Activated CD8-positive, alpha-beta memory T cell treated with anti-CD3 and anti-CD28 coated beads, Interleukin-2, amount 10 ng/mL, durations not matched to agents 7 days and 5 days (primary cell): Measurements from ENCODE around the gene CDK2. TPM values are rescaled to one million over a fixed set of nuclear protein-coding genes. Genes with fewer than 3 reads are reported as not detected.

Experiments used
- ATAC-seq: fragments of 150-1000 bp; cut with Tn5 transposase; one replicate; pipeline ENCODE4 v1.10.0; 2021; ENCODE audit warnings: moderate library complexity
- CTCF ChIA-PET: fragments of 350-600 bp; sonication (Branson Sonifier 250); formaldehyde crosslinking; loops from one replicate; lab custom pipeline; 2021; ENCODE audit warnings: antibody characterized with exemption; lab: Charles Lee
- DNase-seq: peaks from one replicate; pipeline ENCODE4 v3.0.0-alpha.2; 2020
- H3K27ac Mint-ChIP-seq: one replicate; pipeline ENCODE4 v1.8.0; 2021; ENCODE audit warnings: mild to moderate bottlenecking, mixed read lengths
- H3K27me3 Mint-ChIP-seq: one replicate; pipeline ENCODE4 v1.8.0; 2021; ENCODE audit warnings: mixed read lengths
- H3K36me3 Mint-ChIP-seq: one replicate; pipeline ENCODE4 v1.8.0; 2021; ENCODE audit warnings: mild to moderate bottlenecking, mixed read lengths
- H3K4me1 Mint-ChIP-seq: one replicate; pipeline ENCODE4 v1.8.0; 2021; ENCODE audit warnings: mixed read lengths
- H3K4me3 Mint-ChIP-seq: one replicate; pipeline ENCODE4 v1.8.0; 2021; ENCODE audit warnings: mild to moderate bottlenecking, moderate library complexity, mixed read lengths
- H3K9me3 Mint-ChIP-seq: one replicate; pipeline ENCODE4 v1.8.0; 2022; ENCODE audit warnings: low read depth, mixed read lengths
- total RNA-seq, 2 experiments: library from RNA; stranded (reverse); gene quantifications; one replicate each; pipeline ENCODE4 v1.2.3, GENCODE V29; 2021

Gene CDK2
- total RNA-seq, 2 experiments from 2014 or later: 146 to 158 TPM

DNA sequence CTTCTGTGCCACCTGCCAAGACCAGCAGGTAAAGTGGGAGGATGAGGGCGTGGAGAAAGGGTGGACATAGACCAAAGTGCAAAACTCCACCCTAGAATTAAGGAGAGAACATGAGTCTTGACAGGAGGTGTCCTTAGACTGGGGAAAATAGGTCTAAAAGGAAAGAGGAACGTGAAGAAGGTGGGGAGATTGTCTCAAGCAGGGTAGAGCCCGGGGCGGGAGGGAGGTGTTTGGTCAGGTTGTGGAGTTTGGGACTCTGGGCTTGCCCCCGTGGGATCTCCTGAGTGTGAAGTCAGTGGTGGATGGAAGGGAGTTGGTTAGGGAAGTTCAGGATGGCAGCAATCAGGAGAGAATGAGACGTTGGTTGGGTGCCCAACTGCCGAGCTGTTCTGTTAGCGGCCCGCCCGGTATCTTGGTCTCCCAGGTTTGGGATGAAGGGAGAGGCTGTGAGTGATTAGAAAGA is 35.3 kb upstream of the CDK2 start:
- Mint-ChIP-seq H3K27me3 (no peaks in the 10 kb centered on the region), H3K27ac (peak overlapping the region; percentile 98), H3K4me1 (peaks cover 62% of the 10 kb centered on the region), H3K36me3 (peaks cover 38% of the 10 kb centered on the region), H3K9me3 (no peaks in the 10 kb centered on the region), H3K4me3 (peak overlapping the region; percentile 96)
- no peak for ATAC-seq
- DNase-seq: no peak
- CTCF ChIA-PET: interaction anchor here (1.1 to 8.0 kb wide), 6 partner anchors 8 to 192 kb away, joined by 3 to 121 read pairs (median 13); partner anchors contain the start of genes DNAJC14, ORMDL2 and SARNP

DNA sequence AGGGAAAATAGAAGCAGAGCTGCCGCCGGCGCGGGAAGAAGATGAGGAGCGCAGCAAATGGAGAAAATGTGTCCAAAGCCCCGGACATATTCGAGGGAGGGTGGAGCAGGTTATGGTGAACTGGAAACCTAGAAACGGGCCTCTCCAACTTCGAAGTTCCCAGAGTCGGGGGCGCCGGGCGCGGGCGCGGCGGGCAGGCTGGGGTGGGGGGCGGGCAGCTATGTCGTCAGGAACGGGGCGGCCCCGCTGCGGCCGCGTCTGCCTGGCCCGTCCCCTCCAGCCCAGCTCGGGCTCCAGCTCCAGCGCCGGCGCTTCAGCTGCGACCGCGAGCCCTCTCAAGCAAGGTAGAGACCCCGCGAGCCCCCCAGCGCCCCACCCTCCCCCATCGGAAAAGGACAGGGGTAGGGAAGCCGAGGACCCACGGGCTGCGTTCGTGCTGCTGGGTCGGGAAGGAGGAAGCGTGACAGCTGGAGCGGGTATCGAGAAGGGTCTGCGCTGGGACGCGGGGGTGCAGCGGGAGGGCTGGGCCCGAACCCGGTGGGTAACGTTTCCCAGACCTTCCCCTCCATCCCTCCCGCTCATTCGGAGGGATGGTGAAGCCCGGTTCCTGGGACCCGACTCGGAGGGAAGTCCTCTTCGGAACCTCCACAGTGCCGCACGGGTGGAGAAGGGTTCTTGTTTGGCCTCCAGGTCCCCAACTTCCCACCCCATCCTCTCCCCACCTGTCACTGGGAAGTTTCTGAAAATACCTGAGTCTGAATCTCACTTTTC is 34.7 kb upstream of the CDK2 start:
- H3K27ac Mint-ChIP-seq: peak overlapping the region; percentile 98
- no peaks in the 10 kb centered on the region for H3K9me3 Mint-ChIP-seq
- ATAC-seq: no peak
- CTCF ChIA-PET: interaction anchor here (1.1 to 8.0 kb wide), 6 partner anchors 8 to 193 kb away, joined by 5 to 121 read pairs (median 13); partner anchors contain the start of genes DNAJC14, ORMDL2, RAB5B and SARNP
- peaks cover 68% of the 10 kb centered on the region for H3K4me1 Mint-ChIP-seq
- H3K4me3 Mint-ChIP-seq: peak overlapping the region; percentile 96
- no peaks in the 10 kb centered on the region for H3K27me3 Mint-ChIP-seq
- DNase-seq: peak; percentile 62
- peaks cover 40% of the 10 kb centered on the region for H3K36me3 Mint-ChIP-seq

DNA sequence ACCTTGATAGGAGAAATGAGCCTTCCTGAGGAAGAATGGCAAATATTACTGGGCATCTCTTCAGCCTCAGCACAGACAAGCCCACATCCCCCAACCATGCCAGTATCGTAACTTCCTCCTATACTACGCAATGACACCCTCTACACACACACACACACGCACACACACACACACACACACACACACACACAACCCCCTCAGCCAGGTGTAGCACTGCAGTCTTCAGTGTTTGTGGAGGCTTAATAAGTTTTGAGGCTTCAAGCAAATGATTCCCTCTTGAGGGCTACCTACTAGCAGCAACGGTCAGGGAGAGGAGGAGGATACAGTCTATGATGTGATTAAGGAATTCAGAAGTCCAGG is 34.1 kb upstream of the CDK2 start:
- H3K27me3 Mint-ChIP-seq: no peaks in the 10 kb centered on the region
- DNase-seq: peak; percentile 71
- peaks cover 42% of the 10 kb centered on the region for H3K36me3 Mint-ChIP-seq
- ATAC-seq: no peak
- H3K27ac Mint-ChIP-seq: peak overlapping the region; percentile 98
- CTCF ChIA-PET: interaction anchor here (0.6 to 7.8 kb wide), 9 partner anchors 10 to 257 kb away, joined by 3 to 66 read pairs (median 4); partner anchors contain the start of genes DNAJC14, RAB5B and SMARCC2
- H3K4me1 Mint-ChIP-seq: peaks cover 74% of the 10 kb centered on the region
- H3K9me3 Mint-ChIP-seq: no peaks in the 10 kb centered on the region
- H3K4me3 Mint-ChIP-seq: peak overlapping the region; percentile 96

DNA sequence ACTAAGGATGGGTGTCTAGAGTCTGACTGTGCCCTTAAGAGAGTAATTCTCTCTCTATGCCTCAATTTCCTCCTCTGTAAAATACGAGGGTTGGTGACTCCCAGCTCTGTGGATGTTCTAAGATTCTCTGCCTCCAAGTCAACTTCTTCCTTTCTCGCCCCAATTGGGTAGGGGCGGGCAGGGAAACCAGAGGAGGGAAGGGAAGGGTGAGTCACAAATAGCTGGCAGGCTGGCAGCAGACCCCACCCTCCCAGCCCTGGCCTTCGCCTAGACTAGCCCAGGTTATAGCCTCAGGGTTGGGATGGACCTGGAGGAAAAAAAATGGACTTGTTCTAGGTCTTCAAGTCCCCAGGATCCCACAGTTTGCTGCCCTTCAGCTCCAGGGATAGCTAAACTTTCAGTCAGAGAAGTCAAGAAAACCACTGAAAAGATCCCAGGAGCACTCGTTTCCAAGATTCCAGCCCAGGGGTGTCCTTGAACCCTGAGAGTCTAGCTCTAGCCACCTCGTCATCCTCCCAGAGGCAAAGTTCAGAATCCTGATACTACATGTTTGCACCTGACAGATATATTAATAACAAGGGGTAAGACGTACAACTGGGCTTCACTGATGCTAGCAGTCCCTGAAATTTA is 33.3 kb upstream of the CDK2 start:
- H3K4me3 Mint-ChIP-seq: peak overlapping the region; percentile 96
- H3K4me1 Mint-ChIP-seq: peaks cover 77% of the 10 kb centered on the region
- no peaks in the 10 kb centered on the region for H3K27me3 Mint-ChIP-seq
- ATAC-seq: no peak
- no peaks in the 10 kb centered on the region for H3K9me3 Mint-ChIP-seq
- H3K36me3 Mint-ChIP-seq: peaks cover 48% of the 10 kb centered on the region
- peak overlapping the region; percentile 98 for H3K27ac Mint-ChIP-seq
- CTCF ChIA-PET: interaction anchor here (0.6 to 7.8 kb wide), 12 partner anchors 11 to 256 kb away, joined by 3 to 66 read pairs (median 4); partner anchors contain the start of genes DNAJC14, RAB5B and SMARCC2
- DNase-seq: no peak

DNA sequence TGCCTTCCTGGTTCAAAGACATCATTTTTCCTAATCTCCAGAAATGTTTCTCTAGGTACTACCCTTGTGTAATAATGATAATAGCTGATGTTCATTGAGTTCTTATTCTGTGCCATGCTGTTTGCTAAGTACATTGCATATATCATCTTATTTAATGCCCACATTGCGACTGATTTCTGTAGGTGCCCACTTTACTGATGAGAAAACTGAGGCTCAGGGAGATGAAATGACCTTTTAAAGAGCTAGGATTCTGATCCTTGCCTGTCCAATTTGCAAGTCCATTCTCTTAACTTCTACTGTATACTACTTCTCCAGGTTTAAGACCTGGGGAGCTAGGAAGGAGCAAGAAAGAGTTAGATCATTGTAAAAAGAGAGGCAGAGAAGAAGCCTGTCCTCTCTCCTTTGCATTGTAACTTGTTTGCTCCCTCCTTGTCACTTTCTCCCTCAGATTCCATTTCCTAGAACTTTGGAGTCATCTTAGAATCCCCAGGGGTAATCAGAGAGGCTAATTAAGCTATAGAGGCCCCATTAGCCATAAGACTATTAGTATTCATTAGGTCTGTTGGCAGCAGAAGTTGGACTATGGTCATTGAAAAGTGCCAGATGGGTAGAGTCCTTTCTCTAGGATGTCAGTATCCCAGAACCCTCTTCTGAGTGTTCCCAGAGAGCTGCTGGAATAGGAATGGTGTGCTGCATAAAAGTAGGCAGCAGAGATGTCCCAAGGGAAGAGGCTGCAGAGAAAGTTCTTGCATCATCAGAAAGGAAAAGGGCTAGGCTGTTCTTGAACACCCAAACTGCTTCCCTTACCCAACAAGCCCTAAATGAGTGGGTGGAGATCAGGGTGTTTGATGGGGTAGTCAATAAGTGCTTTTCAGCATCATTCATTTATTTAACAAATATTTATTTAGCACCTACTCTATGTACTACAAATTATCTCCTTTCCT is 32.6 kb upstream of the CDK2 start:
- H3K27me3 Mint-ChIP-seq: no peaks in the 10 kb centered on the region
- peak overlapping the region; percentile 50 for H3K27ac Mint-ChIP-seq
- H3K4me3 Mint-ChIP-seq: peak overlapping the region; percentile 96
- CTCF ChIA-PET: interaction anchor here (0.6 to 7.8 kb wide), 9 partner anchors 10 to 256 kb away, joined by 3 to 66 read pairs (median 4); partner anchors contain the start of genes DNAJC14, RAB5B and SMARCC2
- H3K4me1 Mint-ChIP-seq: peaks cover 84% of the 10 kb centered on the region
- no peaks in the 10 kb centered on the region for H3K9me3 Mint-ChIP-seq
- DNase-seq: no peak
- ATAC-seq: no peak
- peaks cover 53% of the 10 kb centered on the region for H3K36me3 Mint-ChIP-seq

DNA sequence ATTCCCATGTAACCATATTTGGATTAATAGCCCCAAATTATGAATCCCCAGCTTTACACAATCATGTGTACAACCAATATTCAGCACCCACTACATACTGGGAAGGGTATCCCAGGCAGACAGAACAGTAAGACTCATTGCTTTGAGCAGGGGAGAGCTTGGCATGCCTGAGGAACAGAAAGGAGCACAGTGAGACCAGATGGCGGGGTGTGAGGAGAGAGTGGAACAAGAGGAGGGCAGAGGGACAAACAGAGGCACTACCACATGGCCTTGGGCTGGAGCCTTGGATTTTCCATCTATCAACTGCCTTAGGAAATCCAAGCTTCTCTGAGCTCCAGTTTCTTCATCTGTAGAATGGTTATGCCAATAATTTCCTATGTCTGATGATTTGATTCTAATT is 31.9 kb upstream of the CDK2 start:
- H3K27me3 Mint-ChIP-seq: no peaks in the 10 kb centered on the region
- CTCF ChIA-PET: interaction anchor here (1.0 to 10.2 kb wide), 9 partner anchors 7 to 255 kb away, joined by 3 to 121 read pairs (median 4); partner anchors contain the start of genes DGKA, PYM1, RAB5B and SMARCC2
- peak overlapping the region; percentile 84 for H3K27ac Mint-ChIP-seq
- H3K4me3 Mint-ChIP-seq: peak overlapping the region; percentile 56
- no peak for ATAC-seq
- peaks cover 82% of the 10 kb centered on the region for H3K4me1 Mint-ChIP-seq
- no peaks in the 10 kb centered on the region for H3K9me3 Mint-ChIP-seq
- DNase-seq: no peak
- peaks cover 56% of the 10 kb centered on the region for H3K36me3 Mint-ChIP-seq

DNA sequence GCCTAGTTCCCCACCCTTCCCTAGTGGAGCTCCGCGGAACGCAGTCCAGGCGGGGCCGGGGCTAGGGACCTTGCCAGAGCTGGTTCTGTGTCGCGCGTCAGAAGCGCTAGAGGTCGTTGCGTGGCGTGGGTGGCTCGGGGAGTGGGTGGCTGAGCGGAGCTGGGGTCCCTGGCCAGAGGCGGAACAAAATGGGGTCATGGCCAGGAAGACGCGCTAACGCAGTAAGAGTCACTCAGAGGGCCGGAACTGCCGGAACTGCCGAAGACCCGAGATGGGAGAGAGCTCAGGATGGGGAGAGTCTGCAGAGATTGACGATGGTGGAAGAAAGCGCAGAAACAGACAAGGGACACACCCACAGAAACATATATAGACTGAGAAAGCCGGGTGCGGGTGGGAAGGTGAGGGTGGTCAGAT is 30.9 kb upstream of the CDK2 start:
- H3K27ac Mint-ChIP-seq: peak overlapping the region; percentile 84
- no peak for ATAC-seq

DNA sequence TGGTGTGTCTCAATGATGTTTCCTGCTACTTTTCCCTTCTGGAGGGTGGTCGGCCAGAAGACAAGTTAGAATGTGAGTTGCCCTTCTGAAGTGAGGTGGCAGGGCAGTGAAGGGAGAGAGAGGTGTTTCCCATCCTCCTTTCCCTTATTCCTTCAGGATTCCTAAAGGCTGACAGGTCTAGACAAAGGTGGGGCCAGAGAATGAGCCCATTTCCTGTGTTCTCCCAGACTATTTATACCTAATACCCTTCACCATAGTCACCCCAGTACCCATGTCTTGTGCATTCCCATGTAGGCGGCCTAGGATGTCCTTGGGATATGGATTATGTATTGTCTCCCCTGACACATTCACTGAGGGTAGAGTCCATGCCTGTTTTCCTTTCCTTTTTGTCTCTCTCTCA is 28.6 kb upstream of the CDK2 start:
- H3K27me3 Mint-ChIP-seq: no peaks in the 10 kb centered on the region
- ATAC-seq (no peak), DNase-seq (no peak)
- peak overlapping the region; percentile 26 for H3K27ac Mint-ChIP-seq
- H3K9me3 Mint-ChIP-seq: no peaks in the 10 kb centered on the region
- peaks cover 72% of the 10 kb centered on the region for H3K36me3 Mint-ChIP-seq
- CTCF ChIA-PET: interaction anchor here (0.9 to 10.2 kb wide), 7 partner anchors 10 to 199 kb away, joined by 3 to 121 read pairs (median 6); partner anchors contain the start of genes DGKA, PYM1 and RAB5B
- H3K4me3 Mint-ChIP-seq: no peak overlapping the region
- H3K4me1 Mint-ChIP-seq: peaks cover 79% of the 10 kb centered on the region

More for the DNA sequence above, 30.9 kb upstream of the CDK2 start:
- Mint-ChIP-seq H3K4me1 (peaks cover 82% of the 10 kb centered on the region), H3K27me3 (no peaks in the 10 kb centered on the region), H3K4me3 (peak overlapping the region; percentile 56), H3K9me3 (no peaks in the 10 kb centered on the region), H3K36me3 (peaks cover 65% of the 10 kb centered on the region)
- CTCF ChIA-PET: interaction anchor here (1.1 to 10.2 kb wide), 6 partner anchors 8 to 196 kb away, joined by 4 to 121 read pairs (median 6); partner anchors contain the start of genes DGKA and PYM1
- DNase-seq: no peak

DNA sequence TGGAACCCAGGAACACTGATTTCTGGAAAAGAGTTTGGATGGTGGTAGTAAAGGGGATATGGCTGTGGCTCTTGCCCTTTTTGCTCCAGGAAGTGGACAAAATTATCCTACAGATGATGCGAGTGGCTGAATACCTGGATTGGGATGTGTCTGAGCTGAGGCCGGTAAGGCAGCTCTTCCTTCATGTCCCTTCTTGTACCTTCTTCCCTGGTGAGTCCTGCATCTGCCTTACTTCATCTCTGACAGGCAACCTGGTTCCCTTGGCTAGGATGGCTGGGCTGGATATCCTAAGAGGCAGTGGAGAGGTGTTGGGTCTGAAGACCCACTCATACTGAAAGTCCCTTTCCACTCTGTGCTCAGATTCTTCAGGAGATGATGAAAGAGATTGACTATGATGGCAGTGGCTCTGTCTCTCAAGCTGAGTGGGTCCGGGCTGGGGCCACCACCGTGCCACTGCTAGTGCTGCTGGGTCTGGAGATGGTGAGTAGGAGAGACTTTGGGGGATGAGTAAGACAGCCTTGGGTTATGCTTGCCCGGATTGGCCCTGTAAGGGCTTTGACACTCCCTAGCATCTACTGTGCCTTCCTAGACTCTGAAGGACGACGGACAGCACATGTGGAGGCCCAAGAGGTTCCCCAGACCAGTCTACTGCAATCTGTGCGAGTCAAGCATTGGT is 27.7 kb upstream of the CDK2 start:
- H3K9me3 Mint-ChIP-seq: no peaks in the 10 kb centered on the region
- peaks cover 71% of the 10 kb centered on the region for H3K4me1 Mint-ChIP-seq
- H3K27ac Mint-ChIP-seq: peak overlapping the region; percentile 58
- H3K27me3 Mint-ChIP-seq: no peaks in the 10 kb centered on the region
- DNase-seq: no peak
- CTCF ChIA-PET: interaction anchor here (0.6 to 10.2 kb wide), 20 partner anchors 10 to 200 kb away, joined by 3 to 121 read pairs (median 4); partner anchors contain the start of genes DGKA, DNAJC14, ORMDL2 and PYM1
- no peak overlapping the region for H3K4me3 Mint-ChIP-seq
- no peak for ATAC-seq
- H3K36me3 Mint-ChIP-seq: peaks cover 72% of the 10 kb centered on the region

DNA sequence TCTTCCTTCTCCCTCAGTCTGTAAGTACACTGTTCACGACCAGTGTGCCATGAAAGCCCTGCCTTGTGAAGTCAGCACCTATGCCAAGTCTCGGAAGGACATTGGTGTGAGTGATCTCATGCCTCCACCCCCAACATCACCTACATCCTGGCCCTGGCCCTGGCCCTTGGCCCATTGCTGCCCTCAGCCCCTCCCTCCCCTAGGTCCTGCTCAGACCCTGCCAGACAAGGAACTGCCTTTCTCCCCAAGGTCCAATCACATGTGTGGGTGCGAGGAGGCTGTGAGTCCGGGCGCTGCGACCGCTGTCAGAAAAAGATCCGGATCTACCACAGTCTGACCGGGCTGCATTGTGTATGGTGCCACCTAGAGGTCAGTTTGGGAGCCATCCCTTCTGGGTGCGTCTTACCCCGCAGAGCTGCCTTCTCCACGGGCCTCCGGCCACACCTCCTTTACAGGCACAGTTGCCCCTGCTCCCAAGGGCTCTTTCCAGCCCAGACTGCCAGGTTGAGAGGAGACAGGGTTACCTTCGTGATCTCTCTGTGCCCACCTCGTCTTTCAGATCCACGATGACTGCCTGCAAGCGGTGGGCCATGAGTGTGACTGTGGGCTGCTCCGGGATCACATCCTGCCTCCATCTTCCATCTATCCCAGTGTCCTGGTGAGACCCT is 26.4 kb upstream of the CDK2 start:
- H3K27me3 Mint-ChIP-seq: no peaks in the 10 kb centered on the region
- H3K9me3 Mint-ChIP-seq: no peaks in the 10 kb centered on the region
- ATAC-seq (peak; percentile 95), DNase-seq (peak; percentile 91)
- H3K4me3 Mint-ChIP-seq: no peak overlapping the region
- peaks cover 63% of the 10 kb centered on the region for H3K4me1 Mint-ChIP-seq
- peaks cover 75% of the 10 kb centered on the region for H3K36me3 Mint-ChIP-seq
- peak overlapping the region; percentile 58 for H3K27ac Mint-ChIP-seq
- CTCF ChIA-PET: interaction anchor here (0.6 to 10.2 kb wide), 35 partner anchors 9 to 947 kb away, joined by 3 to 121 read pairs (median 4); partner anchors contain the start of genes BLOC1S1, DGKA, DNAJC14 and ORMDL2

DNA sequence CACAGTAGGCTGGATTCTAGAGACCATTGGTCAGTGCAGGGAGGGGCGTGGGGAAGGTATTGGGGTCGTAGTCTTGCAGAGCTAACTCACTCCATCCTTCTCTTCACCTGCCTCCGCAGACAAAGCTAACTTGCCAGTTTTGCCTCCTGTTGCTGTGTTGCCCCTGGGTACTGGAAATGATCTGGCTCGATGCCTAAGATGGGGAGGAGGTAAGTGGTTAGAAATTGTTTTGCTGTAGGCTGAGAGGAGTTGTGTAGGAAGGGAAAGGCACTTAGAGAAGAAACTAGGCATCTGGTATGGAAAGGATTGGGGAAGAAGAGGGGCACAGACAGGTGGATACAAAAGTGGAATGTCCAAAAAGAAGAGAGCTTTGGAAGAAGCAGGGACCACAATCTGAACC is 24.6 kb upstream of the CDK2 start:
- H3K27me3 Mint-ChIP-seq: no peaks in the 10 kb centered on the region
- peaks cover 50% of the 10 kb centered on the region for H3K4me1 Mint-ChIP-seq
- no peak overlapping the region for H3K4me3 Mint-ChIP-seq
- H3K9me3 Mint-ChIP-seq: no peaks in the 10 kb centered on the region
- no peak for DNase-seq
- no peak for ATAC-seq
- peaks cover 79% of the 10 kb centered on the region for H3K36me3 Mint-ChIP-seq
- CTCF ChIA-PET: interaction anchor here (10.2 kb wide), 1 partner anchor 14 kb away, joined by 121 read pairs; the partner anchor contains the start of genes DGKA and PYM1
- H3K27ac Mint-ChIP-seq: no peak overlapping the region
